H1 (cell line): ENCODE data around the gene CHI3L1. TPM values are rescaled to one million over a fixed set of nuclear protein-coding genes. Genes with fewer than 3 reads are reported as not detected.

ENCODE experiments used
- CTCF ChIA-PET: fragments of 300-600 bp; sonication (Branson Sonifier 250); formaldehyde crosslinking; loops from one replicate; lab custom pipeline; 2021; ENCODE audit not compliant: partially characterized antibody; lab: Charles Lee
- POLR2A ChIA-PET: fragments of 300-600 bp; sonication (Branson Sonifier 250); formaldehyde crosslinking; loops from one replicate; lab custom pipeline; 2021; ENCODE audit warnings: inconsistent platforms; ENCODE audit not compliant: partially characterized antibody; lab: Charles Lee
- DNase-seq, 2 experiments: peaks; one replicate each; pipeline versions ENCODE4 v3.0.0 to v3.0.0-alpha.2; 2010 to 2022; ENCODE audit warnings: low spot score in 2 of 2, low read depth in 1 of 2, mixed read lengths in 1 of 2
- FAIRE-seq: peaks from 2 replicates; lab custom pipeline; 2011; peaks lifted over from hg19 to GRCh38; lab: Jason Lieb, UNC
- H2AFZ ChIP-seq: 2 replicates; pipeline ENCODE4 v1.8.1; 2012; ENCODE audit warnings: low read length, inconsistent platforms
- H2AK5ac ChIP-seq: 2 replicates; pipeline ENCODE4 v1.6.1; 2013; ENCODE audit warnings: low read depth, low read length
- H2BK120ac ChIP-seq: replicated peaks from 2 replicates; pipeline ENCODE3; 2013; ENCODE audit warnings: low read depth, low read length, inconsistent platforms
- H2BK12ac ChIP-seq: 2 replicates; pipeline ENCODE4 v1.6.1; 2013; ENCODE audit warnings: low read depth, low read length
- H2BK15ac ChIP-seq: 2 replicates; pipeline ENCODE4 v1.6.1; 2013; ENCODE audit warnings: low read length
- H2BK20ac ChIP-seq: 2 replicates; pipeline ENCODE4 v1.6.1; 2013; ENCODE audit warnings: low read length
- H2BK5ac ChIP-seq: 2 replicates; pipeline ENCODE4 v1.6.1; 2013; ENCODE audit warnings: low read depth, low read length
- H3K14ac ChIP-seq: 2 replicates; pipeline ENCODE4 v1.6.1; 2013; ENCODE audit warnings: inconsistent platforms; ENCODE audit not compliant: insufficient read length
- H3K18ac ChIP-seq: 2 replicates; pipeline ENCODE4 v1.6.1; 2013; ENCODE audit warnings: low read length; ENCODE audit errors: extremely low read depth
- H3K23ac ChIP-seq: 2 replicates; pipeline ENCODE4 v1.6.1; 2013; ENCODE audit warnings: inconsistent platforms; ENCODE audit not compliant: insufficient read length
- H3K23me2 ChIP-seq: 2 replicates; pipeline ENCODE4 v1.6.1; 2013; ENCODE audit warnings: low read depth, low read length
- H3K27ac ChIP-seq: 2 replicates; pipeline ENCODE4 v1.6.1; 2011; ENCODE audit warnings: low read depth, low read length, inconsistent platforms
- H3K27me3 ChIP-seq, 4 experiments: replicated peaks in 1 of 4; 1 replicate in 1 of 4; 2 replicates in 3 of 4; pipeline versions ENCODE4 v1.6.1 to v1.8.1; 2011 to 2013; ENCODE audit warnings: low read length in 3 of 4, mild to moderate bottlenecking in 3 of 4, inconsistent platforms in 2 of 4, mixed read lengths in 2 of 4, moderate library complexity in 1 of 4; ENCODE audit not compliant: control insufficient read depth in 3 of 4, insufficient read depth in 3 of 4; ENCODE audit errors: extremely low read depth in 1 of 4
- H3K36me3 ChIP-seq, 4 experiments: 2 replicates each; pipeline versions ENCODE4 v1.6.1 to v1.8.1; 2011 to 2013; ENCODE audit warnings: mild to moderate bottlenecking in 4 of 4, low read length in 3 of 4, moderate library complexity in 2 of 4, control low read depth in 1 of 4, inconsistent platforms in 1 of 4; ENCODE audit not compliant: insufficient read depth in 4 of 4, control insufficient read depth in 2 of 4
- H3K4ac ChIP-seq: replicated peaks from 2 replicates; pipeline ENCODE3; 2013; ENCODE audit warnings: low read length, low read depth, mixed read lengths, inconsistent platforms; ENCODE audit not compliant: insufficient read length
- H3K4me1 ChIP-seq, 4 experiments: replicated peaks in 1 of 4; 1 replicate in 1 of 4; 2 replicates in 3 of 4; pipeline versions ENCODE4 v1.6.1 to v1.8.1; 2011 to 2013; ENCODE audit warnings: low read length in 3 of 4, inconsistent platforms in 2 of 4, mixed read lengths in 1 of 4; ENCODE audit not compliant: insufficient read depth in 4 of 4, control insufficient read depth in 3 of 4
- H3K4me2 ChIP-seq, 2 experiments: 2 replicates each; pipeline versions ENCODE4 v1.6.1 to v1.8.1; 2011 to 2013; ENCODE audit warnings: low read depth in 2 of 2, low read length in 2 of 2, control low read depth in 1 of 2, inconsistent platforms in 1 of 2, mild to moderate bottlenecking in 1 of 2; ENCODE audit not compliant: insufficient read depth in 1 of 2
- H3K4me3 ChIP-seq, 4 experiments: fragments of 200-600, 300-600 bp in 1 of 4; sonication (generic), shearing (Covaris generic), sonication (Bioruptor Twin) in 1 of 4; 2 replicates each; pipeline versions ENCODE4 v1.5.1 to v1.8.1; 2011 to 2016; ENCODE audit warnings: low read length in 4 of 4, low read depth in 3 of 4, control low read depth in 2 of 4, inconsistent platforms in 2 of 4, mild to moderate bottlenecking in 2 of 4, mixed read lengths in 1 of 4, moderate library complexity in 1 of 4; ENCODE audit not compliant: insufficient read depth in 2 of 4; ENCODE audit errors: extremely low read depth in 1 of 4
- H3K56ac ChIP-seq: replicated peaks from 2 replicates; pipeline ENCODE3; 2013; ENCODE audit warnings: low read depth, mild to moderate bottlenecking, mixed read lengths, low read length, inconsistent platforms; ENCODE audit not compliant: insufficient read length
- H3K79me1 ChIP-seq: 2 replicates; pipeline ENCODE4 v1.6.1; 2013; ENCODE audit warnings: low read depth, low read length, control low read depth
- H3K79me2 ChIP-seq, 2 experiments: 2 replicates each; pipeline versions ENCODE4 v1.6.1 to v1.8.1; 2012 to 2013; ENCODE audit warnings: low read length in 2 of 2, mild to moderate bottlenecking in 2 of 2, inconsistent platforms in 1 of 2; ENCODE audit not compliant: insufficient read depth in 2 of 2, control insufficient read depth in 1 of 2
- H3K9ac ChIP-seq, 4 experiments: replicated peaks in 1 of 4; 1 replicate in 1 of 4; 2 replicates in 3 of 4; pipeline versions ENCODE4 v1.6.1 to v1.8.1; 2011 to 2013; ENCODE audit warnings: low read depth in 3 of 4, low read length in 3 of 4, control low read depth in 2 of 4, mild to moderate bottlenecking in 2 of 4, moderate library complexity in 2 of 4, inconsistent platforms in 1 of 4; ENCODE audit errors: extremely low read depth in 1 of 4
- H3K9me3 ChIP-seq, 2 experiments: 2 replicates each; pipeline versions ENCODE4 v1.6.1 to v1.8.1; 2012 to 2013; ENCODE audit warnings: mild to moderate bottlenecking in 2 of 2, moderate library complexity in 2 of 2, control low read depth in 1 of 2, inconsistent platforms in 1 of 2, low read depth in 1 of 2, low read length in 1 of 2, mixed read lengths in 1 of 2; ENCODE audit not compliant: insufficient read depth in 2 of 2
- H4K20me1 ChIP-seq, 2 experiments: replicated peaks in 1 of 2; 2 replicates each; pipeline versions ENCODE3 to v1.8.1; 2011 to 2013; ENCODE audit warnings: inconsistent platforms in 2 of 2, low read length in 2 of 2, mild to moderate bottlenecking in 1 of 2; ENCODE audit not compliant: insufficient read depth in 2 of 2, control insufficient read depth in 1 of 2
- H4K5ac ChIP-seq: 2 replicates; pipeline ENCODE4 v1.6.1; 2013; ENCODE audit warnings: low read length, low read depth, mixed read lengths, inconsistent platforms; ENCODE audit not compliant: insufficient read length
- H4K8ac ChIP-seq: 2 replicates; pipeline ENCODE4 v1.8.0; 2013; ENCODE audit warnings: mild to moderate bottlenecking, moderate library complexity, low read length, inconsistent platforms; ENCODE audit not compliant: insufficient read depth; ENCODE audit errors: extremely low read depth
- H4K91ac ChIP-seq: replicated peaks from 2 replicates; pipeline ENCODE3; 2013; ENCODE audit warnings: low read length, mixed read lengths, inconsistent platforms; ENCODE audit not compliant: insufficient read length
- CBX8 ChIP-seq: fragments of 300-800, 300-1000 bp; sonication (generic); IDR thresholded peaks from 2 replicates; pipeline ENCODE4 v1.7.1; 2016; ENCODE audit warnings: low read depth, low read length, borderline replicate concordance
- KDM4A ChIP-seq: IDR thresholded peaks from one replicate; pipeline ENCODE4 v1.7.1; 2012; ENCODE audit warnings: low read depth, mild to moderate bottlenecking, moderate library complexity, low read length, inconsistent platforms; ENCODE audit not compliant: severe bottlenecking
- RNF2 ChIP-seq: fragments of 200-900, 300-1000 bp; sonication (generic); IDR thresholded peaks from 2 replicates; pipeline ENCODE4 v1.7.1; 2016; ENCODE audit warnings: borderline replicate concordance, low read depth, mild to moderate bottlenecking, antibody characterized with exemption, low read length; ENCODE audit not compliant: poor library complexity, severe bottlenecking; ENCODE audit errors: missing control alignments
- SP1 ChIP-seq: IDR thresholded peaks from 2 replicates; pipeline ENCODE4 v1.6.1; 2011; ENCODE audit warnings: low read depth, low read length
- SP4 ChIP-seq: IDR thresholded peaks from 2 replicates; pipeline ENCODE4 v1.6.1; 2012; ENCODE audit warnings: low read length, inconsistent platforms
- TBP ChIP-seq: IDR thresholded peaks from 2 replicates; pipeline ENCODE4 v1.6.1; 2011; ENCODE audit warnings: low read depth, low read length, improper control_type of control experiment
- WGBS, 2 experiments: shearing (Covaris generic) in 1 of 2; methylation state at CpG; one replicate each; pipeline versions ENCODE4 v1.1.6 to v1.1.7; 2013 to 2015; ENCODE audit warnings: low lambda C conversion rate in 2 of 2, mixed read lengths in 2 of 2, inconsistent platforms in 1 of 2, low coverage in 1 of 2, missing lambda C conversion rate in 1 of 2; ENCODE audit not compliant: insufficient replicate concordance in 2 of 2, insufficient coverage in 1 of 2, insufficient read length in 1 of 2; ENCODE audit errors: extremely low coverage in 1 of 2, missing lambda C conversion rate in 1 of 2; 5-methylcytosine and 5-hydroxymethylcytosine counted together
- polyA plus RNA-seq, 7 experiments: library from polyadenylated mRNA; depleted of rRNA in 3 of 7; stranded (reverse) in 5 of 7; unstranded in 2 of 7; fragments of >200 nt in 5 of 7; fragments of 200-250 nt in 2 of 7; gene quantifications; 1 replicate in 5 of 7; 2 replicates in 1 of 7; 4 replicates in 1 of 7; pipeline versions ENCODE4 v1.2.1 to v1.2.3, GENCODE V29; 2011 to 2013; ENCODE audit warnings: missing spikeins in 2 of 7, mixed read lengths in 2 of 7
- total RNA-seq: library from RNA; stranded (reverse); fragmentation: NEBNext Ultra II Directional; extraction: Animal tissue kit (Norgen Biotek cat#: 25700); gene quantifications from 2 replicates; pipeline ENCODE4 v1.2.1, GENCODE V29; 2021
- TF ChIP-seq, protein P1 (sequence below): IDR thresholded peaks from 2 replicates; pipeline ENCODE4 v1.6.1; 2011; ENCODE audit warnings: low read length, improper control_type of control experiment

Gene CHI3L1
- total and polyA plus RNA-seq, 2 of the 8 experiments (the other 6 are each of a cell fraction or from before 2014, with no cell fraction given) = 1.0 TPM; not detected in 1

DNA sequence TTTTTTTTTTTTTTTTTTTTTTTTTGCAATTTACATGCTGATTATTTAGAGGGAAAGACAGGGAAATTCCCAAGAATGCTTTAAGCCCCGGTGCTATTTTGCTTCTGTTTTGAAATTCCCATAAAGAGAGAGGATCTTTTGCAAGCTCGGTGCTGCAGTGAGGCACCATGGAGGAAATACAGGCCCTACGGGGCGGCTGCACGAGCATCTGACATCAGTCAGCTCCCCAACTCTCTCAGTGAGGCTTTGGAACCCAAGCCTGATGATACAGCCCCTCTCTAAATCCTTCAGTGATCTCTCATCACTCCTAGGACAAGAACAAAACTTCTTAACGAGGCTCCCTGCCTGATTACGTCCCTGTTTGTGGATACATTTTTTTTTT, 791 bp upstream of the CHI3L1 start:
- no peak overlapping the region for H3K23ac ChIP-seq
- H2BK120ac ChIP-seq = no peak overlapping the region
- H3K4me1 ChIP-seq = peaks cover 6 to 17% (median 11%) of the 10 kb centered on the region in 4 experiments
- H3K27me3 ChIP-seq = no peaks in the 10 kb centered on the region
- H3K79me2 ChIP-seq = no peaks in the 10 kb centered on the region
- H4K91ac ChIP-seq = no peak overlapping the region
- TF ChIP-seq TBP (no peak), RNF2 (no peak), KDM4A (no peak), SP4 (no peak), SP1 (no peak), CBX8 (no peak)
- TF ChIP-seq, protein P1, sequence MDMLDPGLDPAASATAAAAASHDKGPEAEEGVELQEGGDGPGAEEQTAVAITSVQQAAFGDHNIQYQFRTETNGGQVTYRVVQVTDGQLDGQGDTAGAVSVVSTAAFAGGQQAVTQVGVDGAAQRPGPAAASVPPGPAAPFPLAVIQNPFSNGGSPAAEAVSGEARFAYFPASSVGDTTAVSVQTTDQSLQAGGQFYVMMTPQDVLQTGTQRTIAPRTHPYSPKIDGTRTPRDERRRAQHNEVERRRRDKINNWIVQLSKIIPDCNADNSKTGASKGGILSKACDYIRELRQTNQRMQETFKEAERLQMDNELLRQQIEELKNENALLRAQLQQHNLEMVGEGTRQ = no peak
- no peak overlapping the region for H3K14ac ChIP-seq
- ChIA-PET CTCF (interaction anchor here (0.6 to 5.7 kb wide), 13 partner anchors 19 to 300 kb away, joined by 3 to 33 read pairs (median 5); partner anchors contain the start of gene ADORA1), POLR2A (interaction anchor here (1.2 kb wide), 1 partner anchor 180 kb away, joined by 3 read pairs; the partner anchor contains the start of gene TMEM183A)
- no peak overlapping the region for H3K4ac ChIP-seq
- no peak overlapping the region for H4K5ac ChIP-seq
- H3K56ac ChIP-seq = no peak overlapping the region
- H3K23me2 ChIP-seq = no peaks in the 10 kb centered on the region
- H3K4me2 ChIP-seq = peak overlapping the region in 1 of 2 experiments; percentile 59; a peak in 2 of 4 replicates
- H2AFZ ChIP-seq = peak overlapping the region; percentile 86
- H3K4me3 ChIP-seq = no peak overlapping the region
- no peaks in the 10 kb centered on the region for H4K20me1 ChIP-seq
- FAIRE-seq = no peak
- H2BK15ac ChIP-seq = no peak overlapping the region
- H2BK12ac ChIP-seq = no peak overlapping the region
- no peak overlapping the region for H2AK5ac ChIP-seq
- no peaks in the 10 kb centered on the region for H3K9me3 ChIP-seq
- peak overlapping the region; percentile 15; the same call in 1 of the 2 replicates for H3K18ac ChIP-seq
- H3K9ac ChIP-seq = no peak overlapping the region
- no peak overlapping the region for H2BK5ac ChIP-seq
- 0 out of 2 replicates have a peak overlapping the region, but pooled peaks have one; percentile 36 for H2BK20ac ChIP-seq
- WGBS, 2 experiments = 53% methylated on average over 7 of the region's 7 CpGs; no CpG with 5 or more reads in 1 of the 2 experiments
- DNase-seq = no peak
- H3K79me1 ChIP-seq = no peaks in the 10 kb centered on the region
- H4K8ac ChIP-seq = no peak overlapping the region
- no peaks in the 10 kb centered on the region for H3K36me3 ChIP-seq
- no peak overlapping the region for H3K27ac ChIP-seq
